ENCODE results near the gene ROBO2.
A peak's percentile ranks its signal among the peaks of the same experiment; 100 is the strongest.

The ROBO2 gene, protein sequence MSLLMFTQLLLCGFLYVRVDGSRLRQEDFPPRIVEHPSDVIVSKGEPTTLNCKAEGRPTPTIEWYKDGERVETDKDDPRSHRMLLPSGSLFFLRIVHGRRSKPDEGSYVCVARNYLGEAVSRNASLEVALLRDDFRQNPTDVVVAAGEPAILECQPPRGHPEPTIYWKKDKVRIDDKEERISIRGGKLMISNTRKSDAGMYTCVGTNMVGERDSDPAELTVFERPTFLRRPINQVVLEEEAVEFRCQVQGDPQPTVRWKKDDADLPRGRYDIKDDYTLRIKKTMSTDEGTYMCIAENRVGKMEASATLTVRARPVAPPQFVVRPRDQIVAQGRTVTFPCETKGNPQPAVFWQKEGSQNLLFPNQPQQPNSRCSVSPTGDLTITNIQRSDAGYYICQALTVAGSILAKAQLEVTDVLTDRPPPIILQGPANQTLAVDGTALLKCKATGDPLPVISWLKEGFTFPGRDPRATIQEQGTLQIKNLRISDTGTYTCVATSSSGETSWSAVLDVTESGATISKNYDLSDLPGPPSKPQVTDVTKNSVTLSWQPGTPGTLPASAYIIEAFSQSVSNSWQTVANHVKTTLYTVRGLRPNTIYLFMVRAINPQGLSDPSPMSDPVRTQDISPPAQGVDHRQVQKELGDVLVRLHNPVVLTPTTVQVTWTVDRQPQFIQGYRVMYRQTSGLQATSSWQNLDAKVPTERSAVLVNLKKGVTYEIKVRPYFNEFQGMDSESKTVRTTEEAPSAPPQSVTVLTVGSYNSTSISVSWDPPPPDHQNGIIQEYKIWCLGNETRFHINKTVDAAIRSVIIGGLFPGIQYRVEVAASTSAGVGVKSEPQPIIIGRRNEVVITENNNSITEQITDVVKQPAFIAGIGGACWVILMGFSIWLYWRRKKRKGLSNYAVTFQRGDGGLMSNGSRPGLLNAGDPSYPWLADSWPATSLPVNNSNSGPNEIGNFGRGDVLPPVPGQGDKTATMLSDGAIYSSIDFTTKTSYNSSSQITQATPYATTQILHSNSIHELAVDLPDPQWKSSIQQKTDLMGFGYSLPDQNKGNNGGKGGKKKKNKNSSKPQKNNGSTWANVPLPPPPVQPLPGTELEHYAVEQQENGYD (N-terminal part only)

DNA sequence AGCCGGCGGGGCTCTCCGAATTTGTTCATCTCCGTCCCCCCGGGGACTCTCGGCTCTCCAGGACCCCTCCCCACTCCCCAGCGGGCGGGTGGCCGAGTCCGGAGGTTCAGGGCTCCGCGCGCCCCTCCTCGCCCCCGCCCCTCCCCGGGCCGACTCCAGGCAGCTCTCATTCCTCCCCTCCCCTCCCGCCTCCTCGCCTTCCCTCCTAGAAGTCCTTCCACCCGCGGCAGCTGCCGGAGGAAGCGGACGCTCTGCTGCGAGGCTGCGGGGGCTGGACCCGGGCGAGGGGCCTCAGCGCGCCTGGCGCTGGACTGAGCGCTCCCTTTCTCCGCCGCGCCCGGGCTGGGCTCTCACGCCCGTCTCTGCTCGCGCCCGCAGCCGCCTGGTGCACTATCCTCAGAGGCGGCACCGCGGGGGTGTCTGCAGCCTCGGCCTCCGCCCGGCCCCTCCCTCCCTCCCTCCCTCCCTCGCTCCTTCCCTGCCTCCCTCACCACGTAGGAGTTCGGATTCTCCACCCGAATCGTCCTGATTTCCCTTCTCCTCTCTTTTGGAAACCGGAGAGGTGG, at the start of gene ROBO2:
Gene ROBO2, plus strand, starts transcription at position 494 of the 566 bp plus-strand sequence. CDS start 687 bp downstream, outside the sequence.
- peak; percentile 89 for DNase-seq

DNA sequence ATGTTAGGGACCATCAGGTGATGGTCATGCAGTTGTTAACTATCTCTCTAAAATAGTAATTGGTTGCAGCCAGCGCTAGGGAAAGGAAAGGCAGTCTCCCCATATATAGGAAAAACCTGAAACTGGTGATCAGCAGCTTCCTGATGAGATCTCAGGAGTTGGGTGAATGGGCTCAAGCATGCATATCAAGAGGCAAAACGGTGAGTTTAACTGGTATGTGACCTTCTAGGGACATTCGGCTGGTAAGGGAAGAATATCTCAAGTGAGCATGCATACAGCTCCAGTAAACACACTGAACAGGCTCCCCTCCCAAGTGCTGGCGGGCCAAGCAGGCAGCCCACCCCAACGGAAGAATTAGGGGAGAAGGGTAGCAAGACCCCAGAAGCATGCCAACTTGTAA, 49.3 kb upstream of the ROBO2 start:
- no peak for DNase-seq

DNA sequence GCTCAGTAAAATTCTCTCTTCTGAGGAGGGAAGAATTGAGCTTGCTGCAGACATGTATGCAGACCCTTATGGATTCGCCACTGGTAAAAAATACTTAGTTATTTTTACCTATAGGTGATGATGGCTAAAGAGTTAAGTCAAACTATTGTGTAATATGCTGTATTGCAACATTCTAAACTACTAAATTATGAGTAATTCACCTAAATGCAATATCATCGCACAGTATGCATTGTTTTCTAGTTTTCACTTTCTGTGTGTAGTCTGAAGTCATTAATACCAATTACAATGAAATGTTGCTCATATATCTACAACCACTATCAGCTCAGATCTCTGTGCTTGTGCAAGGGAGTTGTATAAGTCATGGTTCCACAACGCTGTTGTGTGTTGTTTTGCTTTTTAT, 48.7 kb upstream of the ROBO2 start:
- DNase-seq = no peak

DNA sequence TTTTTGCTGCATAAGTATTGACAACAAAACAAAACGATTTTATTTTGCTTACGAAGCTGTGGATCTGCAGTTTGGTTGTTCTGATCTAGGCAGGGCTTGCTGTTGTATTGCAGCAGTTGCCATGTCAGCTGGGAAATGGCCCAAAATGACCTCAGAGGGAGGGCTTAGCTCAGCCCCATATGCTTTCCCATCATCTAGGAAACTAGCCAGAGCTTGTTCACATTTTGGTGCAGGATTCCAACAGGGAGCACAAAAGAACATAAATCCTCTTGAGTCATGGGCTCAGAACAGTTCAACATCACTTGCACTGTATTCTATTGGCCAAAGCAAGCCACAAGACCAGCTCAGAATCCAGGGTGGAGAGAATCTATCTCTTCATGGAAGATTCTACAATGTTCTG, 42.2 kb upstream of the ROBO2 start:
- no peak for DNase-seq

DNA sequence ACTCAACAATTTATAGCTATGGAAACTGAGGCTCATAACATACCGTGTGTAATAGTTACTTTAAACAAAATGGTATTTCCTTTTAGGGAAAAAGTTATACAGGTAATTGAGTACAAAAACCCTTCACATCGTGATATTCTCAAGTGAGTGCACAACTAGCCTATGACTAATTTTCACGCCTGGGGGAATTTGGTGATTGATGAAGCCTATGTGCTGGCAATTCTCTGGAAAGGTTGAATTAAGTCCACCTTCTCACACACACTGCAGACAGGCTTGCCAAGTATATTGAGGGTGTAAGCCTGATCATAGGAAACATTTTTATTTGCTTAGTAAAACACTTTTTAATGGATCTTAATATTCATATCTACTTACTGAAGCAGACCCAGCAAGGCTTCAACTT, 41.3 kb upstream of the ROBO2 start:
- DNase-seq = no peak

DNA sequence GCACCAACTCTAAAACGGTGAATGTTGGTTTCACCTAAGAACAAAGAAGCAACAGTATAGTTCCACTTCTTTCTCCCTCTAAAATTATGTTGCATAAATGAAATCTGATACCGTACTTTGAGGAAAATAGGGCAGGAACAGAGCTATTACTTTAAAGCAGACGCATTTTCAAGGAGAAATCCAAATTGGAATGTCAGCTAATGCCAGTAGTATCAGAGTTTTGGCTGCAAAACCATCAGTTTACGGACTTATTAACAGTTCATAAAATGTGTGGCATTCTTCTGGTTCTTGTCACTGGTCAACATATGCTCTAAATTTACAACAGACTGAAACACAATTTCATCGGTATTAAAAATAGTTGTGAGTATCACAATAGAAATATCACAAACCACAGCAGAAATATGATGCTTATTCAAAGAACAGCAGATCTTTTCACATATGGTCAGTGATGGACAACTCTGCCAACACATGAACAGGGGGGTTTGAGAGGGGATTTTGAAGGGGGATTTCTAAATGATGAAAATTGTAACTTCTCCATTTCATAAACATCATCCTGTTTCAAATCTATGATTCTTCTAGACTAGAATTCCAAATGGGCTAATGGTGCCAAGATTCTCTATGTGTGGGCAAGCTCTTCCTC, 38.7 kb upstream of the ROBO2 start:
- no peak for DNase-seq

DNA sequence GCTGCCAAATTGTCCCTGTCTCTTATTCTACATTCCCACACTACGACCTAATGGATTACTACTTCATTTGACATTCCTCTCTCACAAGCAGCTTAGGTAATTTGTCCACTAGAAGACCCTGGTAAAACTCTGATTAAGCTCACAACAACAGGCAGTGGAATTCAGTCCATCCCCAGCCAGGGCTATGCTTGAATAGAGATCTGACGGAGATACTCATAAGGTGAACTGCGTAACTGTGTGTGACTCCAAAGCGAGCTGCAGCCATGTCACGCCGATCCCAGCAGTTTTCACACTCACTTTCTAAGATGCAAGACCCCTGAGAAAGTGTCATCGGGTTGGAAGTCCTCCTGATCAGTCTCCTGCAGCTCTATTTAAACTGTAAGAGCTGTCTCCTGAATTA, 25.7 kb upstream of the ROBO2 start:
- DNase-seq = no peak

DNA sequence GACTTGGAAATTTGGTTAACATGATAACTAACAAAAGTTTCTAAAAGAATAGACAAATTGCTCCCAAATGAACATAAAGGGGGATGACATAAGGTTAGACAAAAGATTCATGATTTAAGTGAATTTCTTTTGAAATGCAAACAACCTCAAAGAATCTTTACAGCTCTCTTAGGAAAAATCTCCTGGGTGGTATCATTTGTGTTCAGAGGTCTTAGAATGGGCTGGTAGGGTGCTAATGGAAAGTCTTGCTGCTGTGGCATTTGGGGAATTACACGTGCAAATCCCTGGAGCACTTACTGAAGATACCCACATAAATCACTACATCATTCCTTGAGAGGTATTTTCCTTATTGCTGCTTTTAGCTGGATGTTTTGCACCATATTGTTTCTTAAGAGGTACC, 14.4 kb upstream of the ROBO2 start:
- DNase-seq = no peak

DNA sequence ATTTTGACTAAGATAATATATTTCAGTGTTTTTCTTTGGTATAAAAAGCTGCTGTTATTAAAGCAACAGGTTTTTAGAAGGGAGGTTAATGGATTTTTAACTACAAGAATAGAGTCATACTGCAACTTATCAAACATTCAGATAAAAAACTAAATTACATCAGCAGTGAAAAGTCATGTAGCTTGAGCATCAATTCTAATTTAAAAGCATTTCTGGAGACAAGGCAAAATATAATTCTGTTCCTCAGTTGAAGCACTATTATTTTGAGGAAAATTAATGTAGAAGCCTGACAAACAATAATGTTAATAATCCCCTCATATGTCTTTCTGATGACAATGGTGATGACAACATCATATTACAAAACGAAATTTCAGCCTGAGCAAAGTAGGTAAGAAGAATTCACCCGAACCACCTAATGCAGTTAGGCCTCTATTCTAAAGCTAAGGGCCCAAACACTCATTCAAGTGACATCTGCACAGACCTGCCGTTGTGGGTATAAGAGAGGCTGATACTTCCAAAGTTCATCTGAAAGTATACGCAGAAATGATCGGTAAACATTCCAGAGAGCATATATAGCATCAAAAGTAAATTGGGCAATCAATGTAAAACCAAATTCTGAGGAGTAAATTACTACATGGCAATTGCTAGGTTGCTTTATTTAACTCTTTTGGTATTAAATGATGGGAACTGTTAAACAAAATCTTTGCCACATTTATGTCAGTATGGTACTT, 12.8 kb upstream of the ROBO2 start:
- DNase-seq = no peak

DNA sequence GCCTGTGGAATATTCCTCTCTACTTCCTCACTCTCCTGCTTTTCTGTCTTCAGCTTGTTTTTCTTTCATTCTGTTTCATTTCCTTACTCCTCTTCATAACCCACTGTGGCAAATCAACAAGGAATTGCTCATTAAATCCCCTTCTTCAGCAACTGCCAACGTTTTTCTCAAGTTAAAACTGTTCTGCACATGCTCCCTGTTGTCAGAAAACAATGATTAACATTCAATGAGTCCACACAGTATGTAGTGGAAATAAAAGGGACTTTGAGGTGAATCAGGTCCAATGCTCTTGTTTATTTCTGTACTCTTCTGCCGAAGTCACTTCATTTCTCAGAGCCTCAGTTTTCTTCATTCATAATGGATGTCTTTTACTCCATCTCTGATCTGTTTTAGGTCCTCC, 11.9 kb upstream of the ROBO2 start:
- no peak for DNase-seq

DNA sequence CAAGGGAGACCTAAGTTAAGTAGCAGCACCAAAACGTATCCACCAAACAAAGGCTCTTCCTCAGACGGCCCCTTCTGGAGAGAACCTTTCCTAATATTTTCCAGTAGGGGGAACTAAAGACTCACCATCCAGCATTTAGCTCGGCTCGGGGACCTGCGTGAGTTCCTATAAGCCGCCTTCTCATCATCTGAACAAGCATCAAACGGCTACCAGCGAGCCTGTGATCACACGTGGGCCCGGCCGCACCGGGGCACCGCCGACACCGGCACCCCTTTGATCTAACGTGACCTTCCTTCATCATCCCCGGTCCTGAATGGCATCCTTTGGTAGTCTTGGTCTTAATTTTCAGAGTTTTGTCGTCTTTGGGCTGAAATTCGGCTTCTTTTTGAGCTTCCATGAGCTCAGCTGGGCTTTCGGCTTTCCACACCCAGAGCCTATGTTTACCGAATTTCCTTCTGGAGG, 1.4 kb upstream of the ROBO2 start:
- peak; percentile 85 for DNase-seq

DNA sequence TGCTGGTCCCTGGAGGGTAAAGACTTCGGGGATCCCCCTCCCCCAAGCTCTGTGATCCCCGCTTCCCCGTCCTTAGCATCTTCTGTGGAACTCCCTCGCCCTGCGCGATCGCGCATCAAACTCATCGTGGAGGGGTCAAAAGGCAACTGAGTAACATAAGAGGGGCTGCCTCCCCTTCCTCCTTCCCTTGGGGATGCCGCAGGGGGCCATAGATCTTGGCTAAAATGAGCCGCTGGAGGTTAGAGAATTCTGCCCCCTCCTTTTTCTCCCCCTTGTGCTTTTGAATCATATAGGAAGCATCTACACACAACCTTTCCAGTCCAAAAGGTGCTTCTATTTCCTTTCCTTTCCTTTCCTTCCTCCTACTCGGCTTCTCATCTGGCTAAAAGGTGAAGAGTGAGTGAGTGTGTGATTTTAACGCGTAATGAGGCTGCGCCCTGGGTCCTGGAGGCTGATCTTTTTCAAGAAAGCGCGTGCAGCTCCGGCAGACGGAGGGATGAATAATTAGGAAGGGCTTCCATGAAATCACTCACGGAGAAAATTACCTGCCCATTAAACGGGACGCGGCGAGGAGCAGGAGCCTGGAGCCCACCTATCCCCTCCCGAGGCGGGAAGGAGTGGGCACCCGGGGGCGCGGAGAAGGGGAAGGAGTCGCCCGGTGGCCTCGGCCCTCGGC, 831 bp upstream of the ROBO2 start:
- no peak for DNase-seq

DNA sequence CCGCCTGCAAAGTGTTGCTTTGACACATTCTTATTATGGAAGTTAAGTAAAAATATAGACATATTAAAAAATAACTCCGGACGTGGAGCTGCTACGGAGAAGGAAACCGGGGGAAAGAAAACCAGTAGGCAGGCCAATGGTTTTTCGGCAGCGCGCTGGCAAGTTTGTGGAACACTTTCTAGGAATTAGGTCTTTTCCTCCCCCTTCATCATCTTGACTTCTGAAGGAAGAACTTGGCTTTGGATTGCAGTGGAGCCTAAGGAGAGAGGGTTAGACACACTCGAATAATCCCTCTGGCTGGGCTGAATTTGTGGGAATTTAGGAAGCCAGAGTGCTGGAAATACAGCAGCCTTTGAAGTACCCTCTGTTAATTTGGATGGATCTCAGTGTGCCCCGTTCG, 317 bp downstream of the ROBO2 start:
- no peak for DNase-seq

DNA sequence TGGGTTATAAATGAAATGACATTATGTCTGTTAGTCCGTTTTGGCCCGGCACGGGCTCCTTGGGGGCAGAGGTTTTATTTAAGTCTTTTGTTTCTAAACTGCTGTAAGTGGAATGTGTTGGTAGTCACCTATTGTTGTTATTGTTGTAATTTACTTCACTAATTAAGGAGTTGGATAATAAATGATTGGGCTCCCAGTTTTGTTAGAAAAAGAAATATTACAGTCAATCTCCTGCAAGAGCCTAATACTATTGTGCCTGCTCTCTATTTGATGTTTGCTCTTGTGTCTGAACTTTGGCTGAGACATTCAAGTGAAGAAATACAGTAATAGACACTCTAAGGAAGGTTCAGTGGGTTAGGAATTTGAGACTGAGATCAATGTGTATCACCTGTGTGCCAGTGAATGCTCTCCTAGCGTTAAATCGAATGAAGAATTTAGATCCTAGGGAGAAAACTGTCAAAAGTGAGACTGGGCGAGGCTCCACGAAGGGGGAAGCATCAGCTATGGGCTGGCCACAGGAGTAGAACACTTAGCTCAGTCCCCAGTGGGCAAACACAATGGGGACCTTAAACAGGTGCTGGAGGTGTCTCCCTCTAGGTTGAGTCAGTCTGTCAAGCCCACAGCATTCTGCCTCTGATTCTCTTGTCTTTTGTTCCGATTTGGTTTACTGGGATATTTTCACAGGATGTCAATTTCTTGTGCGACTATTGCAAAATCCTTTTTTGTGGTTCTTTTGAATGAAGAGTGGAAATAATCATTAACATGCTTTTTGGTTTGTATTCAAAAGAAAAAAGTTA, 1.2 kb downstream of the ROBO2 start:
- DNase-seq = peak; percentile 23

DNA sequence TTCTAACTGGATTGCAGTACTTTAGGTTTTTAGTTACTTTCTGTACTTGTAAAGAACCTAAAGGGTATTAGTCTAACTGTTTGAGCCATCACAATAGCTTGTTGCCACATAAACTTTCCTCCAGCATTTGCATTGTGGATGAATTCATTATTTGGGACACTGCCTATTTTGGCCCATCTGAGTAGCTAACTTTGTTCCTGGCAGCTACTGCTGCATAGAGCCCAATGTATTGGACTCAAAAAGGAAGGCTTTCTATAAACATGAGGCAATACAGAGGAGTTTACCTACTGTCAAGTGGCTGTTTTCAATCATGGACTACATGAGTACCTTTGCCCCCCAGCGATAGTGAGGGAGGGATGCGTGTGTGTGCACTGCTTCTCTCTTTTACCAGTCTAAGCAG, 1.9 kb downstream of the ROBO2 start:
- DNase-seq = no peak

DNA sequence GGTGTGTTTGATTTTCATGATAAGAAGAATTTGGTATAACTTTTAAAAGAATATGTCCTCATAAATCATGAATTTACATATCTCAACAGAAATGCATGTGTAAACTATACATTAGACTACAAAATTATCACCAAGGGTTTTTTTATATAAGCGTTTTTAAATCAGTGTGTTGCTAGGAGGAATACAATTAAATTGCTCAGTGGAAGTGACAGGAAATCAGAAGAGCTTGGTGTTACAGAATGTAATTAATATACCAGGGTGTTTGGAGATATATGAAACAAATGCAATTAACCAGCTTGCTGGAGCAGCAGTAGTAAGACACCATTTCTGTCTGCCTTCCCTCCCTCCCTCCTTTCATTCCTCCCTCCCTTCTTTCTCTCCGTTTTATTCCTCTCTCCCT, 2.4 kb downstream of the ROBO2 start:
- DNase-seq = no peak

DNA sequence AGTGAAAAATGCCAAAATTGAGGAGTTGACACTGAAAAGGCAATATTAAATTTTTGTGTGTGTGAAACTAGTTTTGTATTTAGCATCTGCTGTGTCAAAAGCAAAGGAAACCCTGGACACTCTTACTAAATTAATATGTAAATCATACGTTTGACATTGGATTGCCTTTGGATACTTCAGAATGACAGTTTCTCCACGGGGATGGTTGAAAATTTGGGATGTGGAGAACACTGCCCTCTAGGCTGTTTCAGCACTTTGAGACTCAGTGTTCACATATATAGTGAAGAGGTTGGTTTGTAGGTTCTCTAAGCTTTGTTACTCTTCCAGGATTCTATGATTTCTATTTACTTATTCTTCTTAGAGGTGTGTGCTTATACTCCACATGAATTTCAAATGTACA, 3.0 kb downstream of the ROBO2 start:
- DNase-seq = no peak

DNA sequence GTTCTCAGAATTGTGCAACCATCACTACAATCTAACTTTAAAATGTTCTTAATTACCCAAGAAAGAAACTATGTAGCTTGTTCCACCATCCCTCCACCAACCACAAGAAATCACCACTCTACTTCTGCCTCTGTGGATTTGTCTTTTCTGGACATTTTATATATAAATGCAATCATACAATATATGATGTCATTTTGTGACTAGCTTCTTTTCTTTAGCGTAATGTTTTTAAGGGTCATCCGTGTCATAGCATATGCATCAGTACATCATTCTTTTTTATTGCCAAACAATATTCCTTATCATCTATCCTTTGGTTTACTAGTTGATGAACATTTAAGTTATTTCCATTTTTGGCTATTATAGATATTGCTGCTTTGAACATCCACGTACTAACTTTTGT, 5.8 kb downstream of the ROBO2 start:
- no peak for DNase-seq

DNA sequence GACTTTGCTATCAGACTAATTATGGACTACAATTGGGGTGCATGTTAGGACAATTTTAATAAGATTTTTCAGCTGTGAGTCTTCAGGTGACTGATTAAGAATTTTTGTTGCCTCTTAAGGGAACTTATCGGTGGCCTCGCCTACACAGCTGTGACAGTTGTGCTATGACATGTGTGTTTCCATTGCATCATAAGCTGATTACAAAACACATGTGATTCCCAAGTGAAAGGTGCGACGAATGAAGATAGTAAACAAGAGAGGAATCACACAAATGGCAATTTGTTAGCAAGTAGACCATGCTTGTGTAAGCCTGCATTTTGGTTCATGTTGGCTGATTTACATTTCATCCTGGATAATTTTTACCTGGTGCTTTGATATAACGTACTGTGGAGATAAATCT, 8.3 kb downstream of the ROBO2 start:
- no peak for DNase-seq

DNA sequence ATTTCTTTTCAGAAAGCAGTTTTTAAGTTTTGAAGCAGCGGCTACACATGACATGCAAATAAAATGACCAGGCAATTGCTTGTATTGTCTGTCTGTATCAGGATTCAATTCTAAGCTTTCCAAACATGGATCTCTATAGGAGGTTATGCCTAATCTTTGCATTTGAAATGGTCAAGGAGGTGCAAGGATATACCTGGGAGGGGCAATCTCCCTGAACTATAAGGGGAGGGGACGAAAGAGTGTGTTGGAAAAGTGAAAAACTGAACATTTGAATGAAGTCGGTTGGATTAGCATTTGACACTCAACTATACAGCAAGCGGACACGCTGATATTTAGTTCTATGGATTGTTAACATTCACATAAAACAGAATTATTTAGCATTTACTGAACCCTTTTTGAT, 11.7 kb downstream of the ROBO2 start:
- DNase-seq = no peak

All from right hindlimb (tissue), 1 donor.